Tibial nerve (tissue), 4 donors: ENCODE measurements around the gene NANP. TPM values are rescaled to one million over a fixed set of nuclear protein-coding genes. Genes with fewer than 3 reads are reported as not detected.

Experiments used
- DNase-seq, 2 donors: peaks; one replicate each; pipeline ENCODE4 v3.0.0-alpha.2; 2019; ENCODE audit warnings: low spot score in 2 of 2
- H3K27ac ChIP-seq, 4 donors: fragments of 200-600 bp; sonication (generic) in 3 of 4; one replicate each; pipeline ENCODE4 v1.5.1; 2017 to 2019; ENCODE audit warnings: mild to moderate bottlenecking in 1 of 4
- H3K27me3 ChIP-seq, 2 donors: fragments of 200-600 bp; sonication (generic) in 1 of 2; one replicate each; pipeline versions ENCODE4 v1.5.1 to v1.6.0; 2017 to 2019
- H3K36me3 ChIP-seq, 3 donors: fragments of 200-600 bp; sonication (generic); one replicate each; pipeline ENCODE4 v1.5.1; 2018 to 2019
- H3K4me1 ChIP-seq, 4 donors: fragments of 200-600 bp; sonication (generic) in 3 of 4; one replicate each; pipeline ENCODE4 v1.5.1; 2017 to 2019
- H3K4me3 ChIP-seq, 4 donors: fragments of 200-600 bp; sonication (generic) in 3 of 4; one replicate each; pipeline ENCODE4 v1.5.1; 2017 to 2019; ENCODE audit warnings: mild to moderate bottlenecking in 1 of 4, moderate library complexity in 1 of 4
- H3K9me3 ChIP-seq, 4 donors: fragments of 200-600 bp; sonication (generic) in 3 of 4; one replicate each; pipeline ENCODE4 v1.5.1; 2017 to 2019
- CTCF ChIP-seq, 5 experiments: fragments of 200-600 bp in 3 of 5; fragments of 450-650 bp in 2 of 5; sonication (generic) in 3 of 5; IDR thresholded peaks; one replicate each; pipeline ENCODE4 v1.5.1; 2016 to 2019; ENCODE audit warnings: antibody characterized with exemption in 5 of 5, mild to moderate bottlenecking in 3 of 5, moderate library complexity in 2 of 5
- EP300 ChIP-seq, 2 donors: sonication (generic); formaldehyde crosslinking; IDR thresholded peaks; one replicate each; pipeline ENCODE4 v1.6.1; 2017; ENCODE audit warnings: antibody characterized with exemption in 2 of 2, mild to moderate bottlenecking in 1 of 2
- POLR2A ChIP-seq, 2 donors: fragments of 450-650 bp; IDR thresholded peaks; one replicate each; pipeline ENCODE4 v1.6.1; 2017; ENCODE audit warnings: antibody characterized with exemption in 2 of 2, mild to moderate bottlenecking in 2 of 2, moderate library complexity in 2 of 2
- WGBS, 2 donors: methylation state at CpG; one replicate each; pipeline ENCODE4 v1.1.5; 2018; 5-methylcytosine and 5-hydroxymethylcytosine counted together
- total RNA-seq, 4 donors: library from RNA; depleted of rRNA; stranded (reverse); fragments of >200 nt; gene quantifications; one replicate each; pipeline ENCODE4 v1.1.0, GENCODE V29; 2016

Gene NANP
- total RNA-seq, result 1 to 10 TPM; 2.5 to 3.6 (median 2.9) TPM

- peak within 1 kb of the TSS; percentile 88 to 97 (median 92) for H3K4me3 ChIP-seq
- 0 to 2% methylated on average over 41 to 57 of the region's 81 CpGs for WGBS, 2 donors
- H3K4me1 ChIP-seq, result peaks cover 0 to 24% (median 11%) of the 10 kb centered on the region in 4 donors
- TF ChIP-seq CTCF (IDR thresholded peaks at IDR 0.05) (peak in 1 of 5 experiments; percentile 21), EP300 (IDR thresholded peaks at IDR 0.05) (peak; percentile 69 to 87), POLR2A (IDR thresholded peaks at IDR 0.05) (peak; percentile 41 to 78)
- DNase-seq, result peak; percentile 94
- no peaks in the 10 kb centered on the region for H3K27me3 ChIP-seq
- no peaks in the 10 kb centered on the region for H3K36me3 ChIP-seq
- H3K27ac ChIP-seq, result peak within 1 kb of the TSS; percentile 77 to 94 (median 90)
- H3K9me3 ChIP-seq, result no peaks in the 10 kb centered on the region
Measured at GRCh38 chr20:25623736-25624499, at the start of gene NANP. Gene NANP (minus strand): TSS chr20:25624014. CDS start chr20:25623948, 66 bp downstream.

- H3K9me3 ChIP-seq, result peaks cover 0 to 11% (median 0%) of the 10 kb centered on the region in 4 donors
- H3K27me3 ChIP-seq, result no peaks in the 10 kb centered on the region
- 90 to 94% methylated on average over 4 of the region's 4 CpGs for WGBS, 2 donors
- TF ChIP-seq EP300 (IDR thresholded peaks at IDR 0.05) (no peak), CTCF (IDR thresholded peaks at IDR 0.05) (no peak), POLR2A (IDR thresholded peaks at IDR 0.05) (no peak)
- peaks cover 7 to 53% (median 24%) of the 10 kb centered on the region in 3 donors for H3K36me3 ChIP-seq
- H3K27ac ChIP-seq, result no peak overlapping the region
- no peak overlapping the region for H3K4me3 ChIP-seq
- no peak for DNase-seq
- H3K4me1 ChIP-seq, result no peaks in the 10 kb centered on the region
Measured at GRCh38 chr20:25672659-25673235, 48.9 kb upstream of the NANP start.

GRCh38 chr20:25669826-25670422, 46.1 kb upstream of the NANP start:
- 74 to 75% methylated on average over 7 of the region's 7 CpGs for WGBS, 2 donors
- H3K9me3 ChIP-seq, result peaks cover 0 to 4% (median 0%) of the 10 kb centered on the region in 4 donors
- no peaks in the 10 kb centered on the region for H3K27me3 ChIP-seq
- H3K36me3 ChIP-seq, result peaks cover 0 to 24% (median 5%) of the 10 kb centered on the region in 3 donors
- H3K27ac ChIP-seq, result no peak overlapping the region
- no peak for DNase-seq
- no peaks in the 10 kb centered on the region for H3K4me1 ChIP-seq
- no peak overlapping the region for H3K4me3 ChIP-seq
- TF ChIP-seq POLR2A (IDR thresholded peaks at IDR 0.05) (no peak), CTCF (IDR thresholded peaks at IDR 0.05) (no peak), EP300 (IDR thresholded peaks at IDR 0.05) (no peak)

GRCh38 chr20:25668446-25668845, 44.6 kb upstream of the NANP start:
- Histone ChIP-seq H3K27me3 (no peaks in the 10 kb centered on the region), H3K36me3 (peaks cover 0 to 13% (median 0%) of the 10 kb centered on the region in 3 donors), H3K4me1 (no peaks in the 10 kb centered on the region), H3K9me3 (no peaks in the 10 kb centered on the region), H3K27ac (no peak overlapping the region), H3K4me3 (no peak overlapping the region)
- WGBS, 2 donors, result 60 to 65% methylated on average over 4 of the region's 4 CpGs
- TF ChIP-seq CTCF (IDR thresholded peaks at IDR 0.05), result no peak
- TF ChIP-seq EP300 (IDR thresholded peaks at IDR 0.05), result no peak
- TF ChIP-seq POLR2A (IDR thresholded peaks at IDR 0.05), result no peak
- DNase-seq, result no peak

GRCh38 chr20:25659999-25660398, 36.2 kb upstream of the NANP start:
- Histone ChIP-seq H3K36me3 (peaks cover 0 to 37% (median 0%) of the 10 kb centered on the region in 3 donors), H3K27me3 (no peaks in the 10 kb centered on the region), H3K9me3 (no peaks in the 10 kb centered on the region), H3K4me3 (no peak overlapping the region), H3K4me1 (no peaks in the 10 kb centered on the region), H3K27ac (no peak overlapping the region)
- TF ChIP-seq EP300 (IDR thresholded peaks at IDR 0.05) (no peak), CTCF (IDR thresholded peaks at IDR 0.05) (no peak), POLR2A (IDR thresholded peaks at IDR 0.05) (no peak)
- DNase-seq, result no peak
